GM21576 (cell line): ENCODE results near the gene CRY2.

Source experiments
- ATAC-seq: cut with Tn5 transposase; IDR thresholded peaks from one replicate; pipeline ENCODE4 v1.9.1; 2021; ENCODE audit warnings: mild to moderate bottlenecking, moderate library complexity; ENCODE audit not compliant: unreplicated experiment

Gene CRY2

DNA sequence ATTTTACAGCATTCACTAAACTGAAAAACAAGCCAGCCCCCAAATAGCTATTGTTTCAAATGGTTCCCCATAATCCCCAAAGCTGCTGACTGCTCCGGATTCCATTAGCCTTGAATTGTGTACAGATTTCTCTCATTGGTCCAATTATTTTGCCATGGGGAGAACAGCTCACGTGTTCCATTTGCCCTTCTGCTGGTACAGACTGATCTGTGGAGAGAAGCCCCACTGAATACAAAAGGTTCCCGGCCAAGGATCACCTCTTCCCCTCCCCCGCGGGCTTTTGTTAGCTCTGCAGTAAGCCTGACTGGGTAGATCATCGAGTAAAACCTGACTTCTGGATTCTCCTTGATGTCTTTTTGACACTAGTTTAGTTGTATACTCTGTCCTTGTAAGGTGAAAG, 29.1 kb downstream of the CRY2 start:
- ATAC-seq, result no peak

GRCh38 chr11:45877221-45877620, 29.9 kb downstream of the CRY2 start:
- no peak for ATAC-seq

DNA sequence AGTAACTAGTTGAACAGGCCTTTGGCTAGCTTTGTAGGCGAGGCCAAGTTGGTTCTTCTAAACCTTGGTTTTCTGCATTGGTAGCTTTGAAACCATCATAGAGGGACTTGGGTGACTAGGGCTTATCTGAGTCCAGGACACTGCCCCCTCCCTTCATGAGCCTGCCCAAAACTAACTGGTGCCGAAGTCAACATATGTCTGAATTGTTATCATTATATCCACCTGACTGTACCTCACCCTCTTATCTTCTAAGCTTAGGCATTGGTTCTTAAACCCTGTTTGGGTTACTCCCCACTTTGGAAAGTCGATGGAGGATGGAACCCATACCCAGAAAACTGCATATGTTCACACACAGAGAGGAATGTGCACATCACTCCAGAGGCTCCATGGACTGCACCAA, 30.6 kb downstream of the CRY2 start:
- no peak for ATAC-seq

- no peak for ATAC-seq
These were observed 32.8 kb downstream of the CRY2 start for GRCh38 chr11:45879803-45880686.

- ATAC-seq, result no peak
These were observed 33.7 kb downstream of the CRY2 start for GRCh38 chr11:45880772-45881570.

GRCh38 chr11:45881708-45882368, 34.6 kb downstream of the CRY2 start:
- ATAC-seq, result no peak

DNA sequence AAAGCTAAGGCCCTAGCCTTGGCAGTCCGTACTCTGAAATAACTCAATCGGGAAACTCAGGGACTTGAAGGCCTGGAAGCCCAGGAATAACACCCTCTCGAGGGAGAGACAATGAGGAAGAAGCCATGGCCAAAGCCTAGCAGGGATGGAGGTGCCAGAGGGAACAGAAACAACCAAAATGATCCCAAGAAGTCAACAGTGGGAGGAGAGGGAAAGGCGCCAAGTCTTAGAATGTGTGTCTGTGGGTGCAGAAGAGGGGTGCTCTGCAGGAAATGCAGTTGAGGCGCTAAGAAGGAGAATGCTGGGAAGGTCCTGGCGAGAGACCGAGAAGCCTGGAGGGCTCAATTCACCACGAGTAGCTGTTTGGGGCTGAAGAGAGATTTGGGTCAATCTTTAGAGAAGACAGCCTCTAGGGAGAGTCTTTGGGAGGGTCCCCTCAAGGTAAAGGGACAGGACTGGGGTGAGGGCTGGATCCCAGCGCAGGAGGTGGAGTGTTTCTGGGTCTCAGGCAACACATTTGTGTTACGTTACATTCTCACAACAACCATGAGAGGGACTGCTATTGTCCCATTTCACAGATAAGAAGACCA, 37.4 kb downstream of the CRY2 start:
- no peak for ATAC-seq

DNA sequence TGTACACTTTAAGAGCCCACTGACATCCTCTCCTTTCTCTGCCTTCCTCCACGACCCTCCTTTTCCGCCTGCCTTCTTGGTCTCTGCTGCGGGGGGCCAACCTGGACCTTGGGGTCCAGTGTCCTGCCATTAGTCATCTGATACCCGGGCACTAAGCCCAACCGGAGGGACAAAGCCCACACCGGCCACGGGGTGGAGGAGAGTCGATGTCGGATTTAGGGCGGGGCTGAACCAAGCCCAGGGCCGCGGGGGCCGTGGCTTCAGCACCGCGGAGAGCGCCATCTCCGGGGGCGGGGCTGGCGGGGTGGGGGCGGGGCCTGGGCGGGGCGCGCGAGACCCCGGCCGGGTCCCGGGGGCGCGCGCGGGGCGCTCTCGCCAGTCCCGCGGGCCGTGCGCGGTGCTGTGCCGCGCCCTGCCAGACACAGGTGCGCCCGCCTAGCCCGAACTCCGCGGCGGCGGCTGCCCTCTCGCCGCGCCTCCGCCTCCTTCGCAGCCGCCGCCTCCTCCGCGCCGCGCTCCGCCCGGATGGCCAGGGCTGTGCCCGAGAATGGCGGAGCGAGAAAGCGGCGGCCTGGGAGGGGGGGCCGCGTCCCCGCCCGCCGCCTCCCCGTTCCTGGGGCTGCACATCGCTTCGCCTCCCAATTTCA, 38.1 kb downstream of the CRY2 start, which contains the start of gene MAPK8IP1:
TSS of gene MAPK8IP1 (plus strand) at position 378 of the 647 bp plus-strand sequence. CDS start at position 548, 170 bp downstream.
- ATAC-seq, result peak; percentile 47

DNA sequence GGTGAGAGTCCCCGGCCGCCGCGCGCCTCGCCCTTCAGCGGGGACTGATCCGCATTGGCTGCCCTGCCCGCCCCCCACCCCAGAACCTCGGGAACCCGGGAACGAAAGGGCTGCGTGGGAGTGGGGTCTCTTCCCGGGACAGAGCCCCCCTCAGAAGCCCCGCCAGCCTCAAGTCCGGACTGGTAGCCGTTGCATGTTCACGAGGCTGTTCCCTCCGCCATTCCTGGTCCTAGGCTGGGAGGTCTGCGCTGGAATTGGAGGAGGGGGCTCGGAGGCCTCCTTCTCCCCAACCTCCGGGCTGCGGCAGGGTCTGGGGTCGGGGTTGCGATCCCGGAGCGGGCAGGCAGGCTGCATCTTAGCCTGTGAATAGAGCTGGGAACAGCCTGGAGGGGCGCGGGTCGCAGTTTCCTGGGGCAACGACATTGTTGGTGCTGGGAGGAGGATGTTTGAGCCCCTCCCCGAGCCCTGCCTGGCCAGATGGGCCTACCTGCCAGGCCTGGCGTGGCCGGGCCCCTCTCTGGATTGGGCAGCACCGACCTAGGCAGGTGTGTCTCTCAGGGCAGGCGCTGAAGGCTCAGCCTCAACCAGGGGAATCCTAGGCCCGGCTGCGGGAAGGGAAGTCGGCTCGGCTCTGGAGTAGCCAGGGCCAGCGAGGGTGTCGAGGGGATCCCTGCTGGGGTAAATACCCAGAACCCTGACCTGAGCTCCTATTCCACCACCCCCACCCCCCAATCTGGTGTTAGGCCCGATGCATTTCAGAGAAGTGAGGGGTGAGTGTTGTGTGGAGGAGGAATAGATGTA, 38.8 kb downstream of the CRY2 start:
- no peak for ATAC-seq

GRCh38 chr11:45886816-45887520, 39.7 kb downstream of the CRY2 start:
- no peak for ATAC-seq

DNA sequence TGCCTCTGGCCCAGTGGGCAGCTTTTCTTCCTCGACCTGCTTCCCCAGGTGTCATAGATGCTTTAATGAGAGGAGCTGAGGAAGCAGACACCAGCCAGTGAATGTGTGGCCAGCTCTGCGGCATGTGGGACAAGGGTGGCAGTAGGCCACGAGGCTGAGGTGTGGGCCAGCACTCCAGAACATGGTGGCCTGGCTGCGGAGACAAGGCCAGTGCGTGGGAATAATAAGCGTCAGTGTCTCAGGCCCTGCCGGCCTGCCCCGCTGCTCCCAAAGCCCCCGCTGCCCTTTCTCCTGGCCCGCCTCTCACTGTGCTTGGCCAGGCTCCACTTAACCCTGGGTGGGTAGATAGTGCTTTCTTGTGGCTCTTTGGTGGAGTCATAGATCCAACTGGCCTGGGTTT, 40.3 kb downstream of the CRY2 start:
- ATAC-seq, result no peak

DNA sequence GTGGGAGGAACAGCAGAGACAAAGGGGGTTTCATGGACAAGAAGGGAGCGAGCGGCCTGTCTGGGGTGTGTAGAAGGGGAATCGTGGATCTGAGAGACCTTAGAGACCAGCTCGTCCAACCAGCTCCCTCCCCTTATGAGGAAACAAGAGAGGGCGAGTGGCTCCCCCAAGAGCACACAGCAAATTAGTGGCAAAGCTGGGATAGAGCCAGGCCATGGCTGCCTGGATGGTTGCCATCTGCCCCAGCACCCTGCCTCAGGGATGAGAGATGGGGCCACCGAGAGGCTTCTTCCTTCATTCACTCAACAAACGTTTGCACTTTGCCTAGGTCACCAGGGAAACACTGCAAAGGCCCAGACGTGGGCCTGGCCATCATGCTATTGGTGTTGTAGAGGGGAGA, 42.3 kb downstream of the CRY2 start:
- ATAC-seq, result no peak

- no peak for ATAC-seq
These were observed 42.7 kb downstream of the CRY2 start for GRCh38 chr11:45889966-45890365.

- ATAC-seq, result no peak
These were observed 43.7 kb downstream of the CRY2 start for GRCh38 chr11:45890886-45891550.

DNA sequence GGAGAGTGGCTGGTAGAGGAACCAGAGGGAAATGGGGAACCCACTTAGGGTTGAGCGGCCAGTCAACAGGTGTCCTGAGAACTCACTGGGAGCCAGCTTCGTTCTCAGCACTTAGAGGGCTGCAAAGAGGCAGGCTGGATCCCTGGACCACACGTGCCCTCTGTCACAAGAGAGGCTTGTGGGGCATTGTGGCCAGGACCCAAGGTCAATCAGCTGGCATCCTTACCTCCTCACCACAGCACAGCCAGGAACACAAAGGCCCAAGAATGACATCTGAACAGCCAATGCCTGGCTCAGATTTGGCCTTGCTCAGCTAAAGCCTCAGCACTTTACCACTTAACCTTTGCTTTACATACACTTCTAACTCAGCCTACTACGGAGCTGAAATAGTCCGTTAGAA, 45.6 kb downstream of the CRY2 start:
- no peak for ATAC-seq

DNA sequence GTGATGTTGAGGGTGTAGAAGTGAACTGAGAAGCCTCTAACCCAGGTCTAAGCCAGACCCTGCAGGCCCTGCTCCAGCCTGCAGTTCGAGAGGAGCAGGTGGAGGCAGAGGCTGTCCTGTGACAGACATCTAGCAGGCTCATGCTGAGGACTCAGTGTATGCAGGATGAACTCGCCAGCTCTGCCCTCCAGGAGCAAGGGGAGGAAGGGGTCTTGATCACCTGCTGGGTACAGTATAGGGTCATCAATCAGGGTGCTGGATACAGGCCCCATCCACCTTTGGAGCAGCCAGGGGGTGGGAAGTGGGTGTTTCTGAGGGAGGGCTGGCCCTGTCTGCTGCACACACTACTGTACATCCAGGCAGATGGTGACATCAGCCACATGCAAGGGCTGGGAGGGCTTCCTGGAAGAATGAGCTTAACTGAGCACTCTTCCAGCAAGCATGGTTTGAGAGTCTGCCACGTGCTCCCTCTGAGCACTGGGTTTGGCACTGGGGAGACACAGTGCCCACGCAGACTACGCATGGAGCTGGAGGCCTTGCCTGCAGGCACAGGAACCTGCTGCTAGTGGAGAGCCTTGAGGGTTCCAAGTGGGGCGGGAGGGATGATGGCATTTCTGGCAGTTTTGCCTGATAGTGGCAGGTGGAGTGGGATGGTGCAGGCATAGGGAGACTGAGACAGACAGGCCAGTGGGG, 47.4 kb downstream of the CRY2 start:
- ATAC-seq, result no peak

GRCh38 chr11:45895553-45896259, 48.4 kb downstream of the CRY2 start:
- no peak for ATAC-seq
